K562 treated with DMSO at 1 percent for 48 hours (cell line): Measurements from ENCODE around the gene OR4D10. TPM values are rescaled to one million over a fixed set of nuclear protein-coding genes. Genes with fewer than 3 reads are reported as not detected.

Experiments used
- total RNA-seq: library from RNA; unstranded; fragments of 300-600 nt; gene quantifications from 2 replicates; pipeline ENCODE4 v1.2.3, GENCODE V29; 2022; ENCODE audit warnings: low replicate concordance; ENCODE audit errors: extremely low read depth

Gene OR4D10
- total RNA-seq = not detected in 2 replicates

GRCh38 chr11:59473015-59473414 lies at the start of gene OR4D10:
OR4D10 (plus strand) TSS chr11:59473315; CDS start chr11:59477430, 4,115 bp downstream.

GRCh38 chr11:59426361-59427067 lies 46.6 kb upstream of the OR4D10 start, which contains the start of gene OR5A2:
OR5A2 (minus strand) TSS chr11:59426413; CDS start chr11:59422953, 3,460 bp downstream.

GRCh38 chr11:59436169-59436568 lies 36.9 kb upstream of the OR4D10 start, which contains the start of gene OR5A1:
OR5A1 (plus strand) TSS chr11:59436469; CDS start chr11:59443169, 6,700 bp downstream.

GRCh38 chr11:59456661-59457060 lies 16.5 kb upstream of the OR4D10 start, which contains the start of gene OR4D6:
OR4D6 (plus strand) TSS chr11:59456961; CDS start chr11:59456961, 0 bp downstream.

GRCh38 chr11:59503276-59503675 lies 30.2 kb downstream of the OR4D10 start, which contains the start of gene OR4D11:
OR4D11 (plus strand) TSS chr11:59503576; CDS start chr11:59503576, 0 bp downstream.

GRCh38 chr11:59510941-59511589 lies 38.0 kb downstream of the OR4D10 start, which contains the start of gene OR4D9:
OR4D9 (plus strand) TSS chr11:59511539; CDS start chr11:59514913, 3,374 bp downstream.

Other genes starting within 250 kb of the OR4D10 start
- not detected in 2 replicates for gene OR5AN1, start 114.4 kb upstream of the OR4D10 start, total RNA-seq
- not detected in 2 replicates for gene OR5A2, start 46.9 kb upstream of the OR4D10 start, total RNA-seq
- not detected in 2 replicates for gene OR5A1, start 36.8 kb upstream of the OR4D10 start, total RNA-seq
- gene OR4D6, start 16.4 kb upstream of the OR4D10 start, total RNA-seq = not detected in 2 replicates
- not detected in 2 replicates for gene OR4D11, start 30.3 kb downstream of the OR4D10 start, total RNA-seq
- gene OR4D9, start 38.2 kb downstream of the OR4D10 start, total RNA-seq = not detected in 2 replicates
- gene OSBP, start 142.5 kb downstream of the OR4D10 start, total RNA-seq = not detected in 2 replicates
- gene PATL1, start 195.7 kb downstream of the OR4D10 start, total RNA-seq = not detected in 2 replicates
- not detected in 2 replicates for gene OR10V1, start 240.5 kb downstream of the OR4D10 start, total RNA-seq